ENCODE results near the gene TUBB. TPM values are rescaled to one million over a fixed set of nuclear protein-coding genes. Genes with fewer than 3 reads are reported as not detected.

Gene TUBB
- total and polyA plus RNA-seq, 9 of the 15 experiments (the other 6 are each of a cell fraction or from before 2014, with no cell fraction given), result 971 to 2,870 (median 1,478) TPM

GRCh38 chr6:30725713-30726505, 5.8 kb downstream of the TUBB start (continued):
- TF ChIP-seq, protein P1, sequence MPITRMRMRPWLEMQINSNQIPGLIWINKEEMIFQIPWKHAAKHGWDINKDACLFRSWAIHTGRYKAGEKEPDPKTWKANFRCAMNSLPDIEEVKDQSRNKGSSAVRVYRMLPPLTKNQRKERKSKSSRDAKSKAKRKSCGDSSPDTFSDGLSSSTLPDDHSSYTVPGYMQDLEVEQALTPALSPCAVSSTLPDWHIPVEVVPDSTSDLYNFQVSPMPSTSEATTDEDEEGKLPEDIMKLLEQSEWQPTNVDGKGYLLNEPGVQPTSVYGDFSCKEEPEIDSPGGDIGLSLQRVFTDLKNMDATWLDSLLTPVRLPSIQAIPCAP (CRISPR knock-in tag; IDR thresholded peaks at IDR 0.05; ENCODE audit: borderline replicate concordance), result no peak
- no peak for TF ChIP-seq CBFB (CRISPR knock-in tag; IDR thresholded peaks at IDR 0.05)
- no peak for TF ChIP-seq NCOA1 (IDR thresholded peaks at IDR 0.05; ENCODE audit: low read depth)
- no peak for TF ChIP-seq HSF4 (CRISPR knock-in tag; IDR thresholded peaks at IDR 0.05; ENCODE audit: borderline replicate concordance)
- TF ChIP-seq, protein P2, sequence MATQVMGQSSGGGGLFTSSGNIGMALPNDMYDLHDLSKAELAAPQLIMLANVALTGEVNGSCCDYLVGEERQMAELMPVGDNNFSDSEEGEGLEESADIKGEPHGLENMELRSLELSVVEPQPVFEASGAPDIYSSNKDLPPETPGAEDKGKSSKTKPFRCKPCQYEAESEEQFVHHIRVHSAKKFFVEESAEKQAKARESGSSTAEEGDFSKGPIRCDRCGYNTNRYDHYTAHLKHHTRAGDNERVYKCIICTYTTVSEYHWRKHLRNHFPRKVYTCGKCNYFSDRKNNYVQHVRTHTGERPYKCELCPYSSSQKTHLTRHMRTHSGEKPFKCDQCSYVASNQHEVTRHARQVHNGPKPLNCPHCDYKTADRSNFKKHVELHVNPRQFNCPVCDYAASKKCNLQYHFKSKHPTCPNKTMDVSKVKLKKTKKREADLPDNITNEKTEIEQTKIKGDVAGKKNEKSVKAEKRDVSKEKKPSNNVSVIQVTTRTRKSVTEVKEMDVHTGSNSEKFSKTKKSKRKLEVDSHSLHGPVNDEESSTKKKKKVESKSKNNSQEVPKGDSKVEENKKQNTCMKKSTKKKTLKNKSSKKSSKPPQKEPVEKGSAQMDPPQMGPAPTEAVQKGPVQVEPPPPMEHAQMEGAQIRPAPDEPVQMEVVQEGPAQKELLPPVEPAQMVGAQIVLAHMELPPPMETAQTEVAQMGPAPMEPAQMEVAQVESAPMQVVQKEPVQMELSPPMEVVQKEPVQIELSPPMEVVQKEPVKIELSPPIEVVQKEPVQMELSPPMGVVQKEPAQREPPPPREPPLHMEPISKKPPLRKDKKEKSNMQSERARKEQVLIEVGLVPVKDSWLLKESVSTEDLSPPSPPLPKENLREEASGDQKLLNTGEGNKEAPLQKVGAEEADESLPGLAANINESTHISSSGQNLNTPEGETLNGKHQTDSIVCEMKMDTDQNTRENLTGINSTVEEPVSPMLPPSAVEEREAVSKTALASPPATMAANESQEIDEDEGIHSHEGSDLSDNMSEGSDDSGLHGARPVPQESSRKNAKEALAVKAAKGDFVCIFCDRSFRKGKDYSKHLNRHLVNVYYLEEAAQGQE (IDR thresholded peaks at IDR 0.05; ENCODE audit: borderline replicate concordance), result no peak
- TF ChIP-seq, protein P2 (CRISPR knock-in tag; IDR thresholded peaks at IDR 0.05; ENCODE audit: low read depth), result peak; percentile 59; the same call in 1 of the 2 replicates
- peak; percentile 83; the same call in 1 of the 2 replicates for TF ChIP-seq POLR2AphosphoS5 (IDR thresholded peaks at IDR 0.05; ENCODE audit: control insufficient read depth, insufficient read depth, low read depth, low read length)
- TF ChIP-seq NR1H2 (CRISPR knock-in tag; IDR thresholded peaks at IDR 0.05), result no peak
- TF ChIP-seq FIP1L1 (IDR thresholded peaks at IDR 0.05; ENCODE audit: low read depth, low read length, poor library complexity, severe bottlenecking), result no peak
- no peak for TF ChIP-seq ZFP30 (CRISPR knock-in tag; IDR thresholded peaks at IDR 0.05; ENCODE audit: borderline replicate concordance)
- TF ChIP-seq ZNF551 (CRISPR knock-in tag; IDR thresholded peaks at IDR 0.05), result peak; percentile 73
- no peak for TF ChIP-seq MYC (IDR thresholded peaks at IDR 0.05; ENCODE audit: low read depth, low read length)
- TF ChIP-seq MYC (CRISPR knock-in tag; IDR thresholded peaks at IDR 0.05; ENCODE audit: borderline replicate concordance, low read depth), result no peak
- TF ChIP-seq TBL1XR1 (IDR thresholded peaks at IDR 0.05; ENCODE audit: low read length in 2 of 2), result no peak
- no peak for TF ChIP-seq SMARCC2 (IDR thresholded peaks at IDR 0.05; ENCODE audit: low read depth)
- TF ChIP-seq TAF9B (IDR thresholded peaks at IDR 0.05; ENCODE audit: partially characterized antibody), result no peak
- no peak for TF ChIP-seq SOX6 (IDR thresholded peaks at IDR 0.05)

Data from K562 (cell line).